Endodermal cell (in vitro differentiated cells): Measurements from ENCODE around the gene SUN1. TPM values are rescaled to one million over a fixed set of nuclear protein-coding genes. Genes with fewer than 3 reads are reported as not detected.

Experiments
- DNase-seq: peaks from one replicate; pipeline ENCODE4 v3.0.0-alpha.2; 2017
- H3K27ac ChIP-seq: 2 replicates; pipeline ENCODE4 v1.5.1; 2013; ENCODE audit warnings: mild to moderate bottlenecking, low read depth, low read length, moderate library complexity
- H3K27me3 ChIP-seq: 2 replicates; pipeline ENCODE4 v1.6.1; 2013; ENCODE audit warnings: mild to moderate bottlenecking, low read length, moderate library complexity; ENCODE audit not compliant: insufficient read depth, control insufficient read depth, poor library complexity, severe bottlenecking
- H3K36me3 ChIP-seq: 2 replicates; pipeline ENCODE4 v1.7.0; 2013; ENCODE audit warnings: mild to moderate bottlenecking, low read length, moderate library complexity; ENCODE audit not compliant: control insufficient read depth, insufficient read depth
- H3K4me1 ChIP-seq: one replicate; pipeline ENCODE4 v1.7.0; 2013; ENCODE audit warnings: low read length; ENCODE audit not compliant: control insufficient read depth, insufficient read depth
- H3K4me3 ChIP-seq: 2 replicates; pipeline ENCODE4 v1.5.1; 2013; ENCODE audit warnings: mild to moderate bottlenecking, low read length, moderate library complexity
- H3K9ac ChIP-seq: 2 replicates; pipeline ENCODE4 v1.6.1; 2013; ENCODE audit warnings: mild to moderate bottlenecking, low read length, moderate library complexity; ENCODE audit not compliant: poor library complexity, severe bottlenecking; ENCODE audit errors: extremely low read depth
- H3K9me3 ChIP-seq: 2 replicates; pipeline ENCODE4 v1.6.1; 2013; ENCODE audit warnings: mild to moderate bottlenecking, low read length, moderate library complexity; ENCODE audit not compliant: control insufficient read depth
- H3K27ac Mint-ChIP-seq: 2 replicates; pipeline ENCODE4 v1.8.0; 2020; ENCODE audit warnings: mixed read lengths
- H3K27me3 Mint-ChIP-seq: 2 replicates; pipeline ENCODE4 v1.8.0; 2021; ENCODE audit warnings: mild to moderate bottlenecking, mixed read lengths; ENCODE audit not compliant: insufficient read depth
- H3K36me3 Mint-ChIP-seq: 2 replicates; pipeline ENCODE4 v1.8.0; 2020; ENCODE audit warnings: low read depth, mixed read lengths
- H3K4me1 Mint-ChIP-seq: 2 replicates; pipeline ENCODE4 v1.8.0; 2020; ENCODE audit warnings: mixed read lengths
- H3K4me3 Mint-ChIP-seq: 2 replicates; pipeline ENCODE4 v1.8.0; 2020; ENCODE audit warnings: mild to moderate bottlenecking, moderate library complexity, mixed read lengths
- H3K9me3 Mint-ChIP-seq: 2 replicates; pipeline ENCODE4 v1.8.0; 2020; ENCODE audit warnings: mild to moderate bottlenecking, mixed read lengths
- WGBS, 2 experiments: methylation state at CpG; one replicate each; pipeline versions ENCODE4 v1.1.5 to v1.1.7; 2013; ENCODE audit warnings: missing lambda C conversion rate in 2 of 2, mixed read lengths in 1 of 2; ENCODE audit not compliant: insufficient coverage in 1 of 2, insufficient read length in 1 of 2; 5-methylcytosine and 5-hydroxymethylcytosine counted together
- total RNA-seq, 2 donors: library from RNA; stranded (reverse); fragmentation: NEBNext Ultra II Directional in 1 of 2; extraction: Animal tissue kit (Norgen Biotek cat#: 25700) in 1 of 2; gene quantifications; 2 replicates in 1 of 2; 3 replicates in 1 of 2; pipeline ENCODE4 v1.2.1, GENCODE V29; 2021
- TF ChIP-seq, protein P1 (sequence below): fragments of 200-600 bp; sonication (generic); conservative IDR thresholded peaks from 2 replicates; pipeline ENCODE4 v1.5.0; 2021; ENCODE audit warnings: antibody characterized with exemption, mild to moderate bottlenecking

Gene SUN1
- total RNA-seq, 2 donors from 2014 or later = 133 to 136 TPM

- Mint-ChIP-seq H3K27me3 (no peaks in the 10 kb centered on the region), H3K9me3 (no peaks in the 10 kb centered on the region), H3K4me1 (no peaks in the 10 kb centered on the region), H3K27ac (no peak overlapping the region), H3K4me3 (no peak overlapping the region), H3K36me3 (peaks cover 55% of the 10 kb centered on the region)
- 89 to 93% methylated on average over 10 to 21 of the region's 21 CpGs for WGBS, 2 experiments
- H3K27me3 ChIP-seq = no peaks in the 10 kb centered on the region
- no peak overlapping the region for H3K4me3 ChIP-seq
- no peak overlapping the region for H3K9ac ChIP-seq
- H3K4me1 ChIP-seq = no peaks in the 10 kb centered on the region
- no peak for DNase-seq
- TF ChIP-seq, protein P1, sequence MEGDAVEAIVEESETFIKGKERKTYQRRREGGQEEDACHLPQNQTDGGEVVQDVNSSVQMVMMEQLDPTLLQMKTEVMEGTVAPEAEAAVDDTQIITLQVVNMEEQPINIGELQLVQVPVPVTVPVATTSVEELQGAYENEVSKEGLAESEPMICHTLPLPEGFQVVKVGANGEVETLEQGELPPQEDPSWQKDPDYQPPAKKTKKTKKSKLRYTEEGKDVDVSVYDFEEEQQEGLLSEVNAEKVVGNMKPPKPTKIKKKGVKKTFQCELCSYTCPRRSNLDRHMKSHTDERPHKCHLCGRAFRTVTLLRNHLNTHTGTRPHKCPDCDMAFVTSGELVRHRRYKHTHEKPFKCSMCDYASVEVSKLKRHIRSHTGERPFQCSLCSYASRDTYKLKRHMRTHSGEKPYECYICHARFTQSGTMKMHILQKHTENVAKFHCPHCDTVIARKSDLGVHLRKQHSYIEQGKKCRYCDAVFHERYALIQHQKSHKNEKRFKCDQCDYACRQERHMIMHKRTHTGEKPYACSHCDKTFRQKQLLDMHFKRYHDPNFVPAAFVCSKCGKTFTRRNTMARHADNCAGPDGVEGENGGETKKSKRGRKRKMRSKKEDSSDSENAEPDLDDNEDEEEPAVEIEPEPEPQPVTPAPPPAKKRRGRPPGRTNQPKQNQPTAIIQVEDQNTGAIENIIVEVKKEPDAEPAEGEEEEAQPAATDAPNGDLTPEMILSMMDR = no peak
- peaks cover 46% of the 10 kb centered on the region for H3K36me3 ChIP-seq
- no peaks in the 10 kb centered on the region for H3K9me3 ChIP-seq
- no peak overlapping the region for H3K27ac ChIP-seq
Measured at GRCh38 chr7:894927-895450, 62.7 kb downstream of the SUN1 start.

DNA sequence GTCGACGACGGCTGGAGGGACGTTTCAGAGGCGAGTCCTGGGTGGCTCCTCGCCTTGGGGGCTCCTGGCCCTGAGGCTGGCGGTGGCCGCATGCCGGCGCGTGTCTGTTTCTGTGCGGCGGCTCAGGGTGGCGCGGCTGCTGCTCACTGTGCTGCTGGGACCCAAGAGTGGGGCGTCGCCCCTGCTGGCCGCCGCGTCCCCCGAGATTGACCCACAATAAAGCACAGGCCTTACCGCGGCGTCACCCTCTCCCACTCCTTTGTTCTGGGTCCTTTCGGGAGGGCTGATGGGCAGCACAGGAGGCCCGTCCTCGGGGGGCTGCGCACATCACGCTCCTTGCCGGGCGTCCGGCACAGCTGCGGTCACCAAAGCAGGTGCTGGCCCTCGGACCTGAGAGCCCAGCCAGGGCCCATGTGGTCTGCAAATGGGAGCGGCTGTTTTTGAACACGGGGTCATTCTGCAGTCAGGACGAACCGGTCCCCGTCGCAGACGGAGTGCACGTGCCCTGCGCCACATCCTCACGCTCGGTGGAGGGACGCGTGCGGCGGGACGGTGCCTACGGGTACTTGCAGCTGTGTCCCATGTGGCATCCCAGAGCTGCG is 63.3 kb downstream of the SUN1 start:
- Mint-ChIP-seq H3K36me3 (peaks cover 52% of the 10 kb centered on the region), H3K4me1 (no peaks in the 10 kb centered on the region), H3K27me3 (no peaks in the 10 kb centered on the region), H3K9me3 (no peaks in the 10 kb centered on the region), H3K27ac (no peak overlapping the region), H3K4me3 (no peak overlapping the region)
- Histone ChIP-seq H3K4me3 (no peak overlapping the region), H3K4me1 (no peaks in the 10 kb centered on the region), H3K9ac (no peak overlapping the region), H3K36me3 (peaks cover 44% of the 10 kb centered on the region), H3K9me3 (no peaks in the 10 kb centered on the region), H3K27me3 (no peaks in the 10 kb centered on the region), H3K27ac (no peak overlapping the region)
- TF ChIP-seq, protein P1 = no peak
- no peak for DNase-seq
- WGBS, 2 experiments = 95 to 96% methylated on average over 41 to 52 of the region's 52 CpGs

DNA sequence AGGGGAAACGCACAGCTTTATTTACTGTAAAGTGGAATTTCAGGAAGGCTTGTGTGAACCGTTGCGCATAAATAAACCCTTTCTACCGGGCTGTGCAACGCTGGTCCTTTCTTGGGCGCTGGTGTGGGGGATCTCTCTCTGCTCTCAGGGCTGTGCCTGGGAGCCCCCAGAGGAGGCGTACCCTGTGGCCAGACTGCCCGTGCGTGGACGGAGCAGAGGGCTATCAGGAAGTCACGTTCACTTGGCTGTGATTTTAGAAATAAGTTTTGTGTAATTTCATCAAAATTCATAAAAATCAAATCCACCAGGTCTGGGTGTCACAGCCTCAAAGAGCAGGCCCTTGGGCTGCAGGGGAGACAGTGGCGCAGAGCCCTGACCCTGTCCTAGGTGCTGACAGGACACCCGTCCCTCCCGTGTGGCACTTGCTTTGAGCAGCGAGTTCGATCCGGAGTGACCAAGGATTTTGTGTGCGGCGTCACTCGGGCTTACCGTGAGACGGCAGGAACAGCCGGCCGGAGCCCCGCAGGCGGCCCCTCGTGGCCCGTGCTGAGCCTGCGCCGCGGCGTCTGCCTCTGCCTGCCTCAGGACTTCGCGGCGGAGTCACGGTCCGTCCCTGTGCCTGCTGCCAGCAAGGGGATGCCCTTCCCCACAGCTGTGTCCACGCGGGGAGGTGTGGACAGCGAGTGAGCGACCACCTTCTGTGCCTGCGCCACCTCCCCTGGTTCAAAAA is 64.2 kb downstream of the SUN1 start:
- Histone ChIP-seq H3K9ac (no peak overlapping the region), H3K4me1 (no peaks in the 10 kb centered on the region), H3K27ac (no peak overlapping the region), H3K9me3 (no peaks in the 10 kb centered on the region), H3K36me3 (peaks cover 35% of the 10 kb centered on the region), H3K27me3 (no peaks in the 10 kb centered on the region), H3K4me3 (no peak overlapping the region)
- Mint-ChIP-seq H3K4me3 (no peak overlapping the region), H3K27ac (no peak overlapping the region), H3K27me3 (no peaks in the 10 kb centered on the region), H3K36me3 (peaks cover 43% of the 10 kb centered on the region), H3K4me1 (no peaks in the 10 kb centered on the region), H3K9me3 (no peaks in the 10 kb centered on the region)
- WGBS, 2 experiments = 94 to 97% methylated on average over 32 to 42 of the region's 42 CpGs
- TF ChIP-seq, protein P1 = no peak
- no peak for DNase-seq
